HG02798 (cell line): ENCODE results near the gene ANO10.
"Not testable (repeated sequence)": the region's sequence is repeated elsewhere in the genome, so short reads cannot be mapped to it uniquely, and the experiment has no call there.

Source experiments
- ATAC-seq: cut with Tn5 transposase; IDR thresholded peaks from one replicate; pipeline ENCODE4 v1.9.1; 2021; ENCODE audit warnings: mild to moderate bottlenecking; ENCODE audit not compliant: unreplicated experiment, poor library complexity

The ANO10 gene

DNA sequence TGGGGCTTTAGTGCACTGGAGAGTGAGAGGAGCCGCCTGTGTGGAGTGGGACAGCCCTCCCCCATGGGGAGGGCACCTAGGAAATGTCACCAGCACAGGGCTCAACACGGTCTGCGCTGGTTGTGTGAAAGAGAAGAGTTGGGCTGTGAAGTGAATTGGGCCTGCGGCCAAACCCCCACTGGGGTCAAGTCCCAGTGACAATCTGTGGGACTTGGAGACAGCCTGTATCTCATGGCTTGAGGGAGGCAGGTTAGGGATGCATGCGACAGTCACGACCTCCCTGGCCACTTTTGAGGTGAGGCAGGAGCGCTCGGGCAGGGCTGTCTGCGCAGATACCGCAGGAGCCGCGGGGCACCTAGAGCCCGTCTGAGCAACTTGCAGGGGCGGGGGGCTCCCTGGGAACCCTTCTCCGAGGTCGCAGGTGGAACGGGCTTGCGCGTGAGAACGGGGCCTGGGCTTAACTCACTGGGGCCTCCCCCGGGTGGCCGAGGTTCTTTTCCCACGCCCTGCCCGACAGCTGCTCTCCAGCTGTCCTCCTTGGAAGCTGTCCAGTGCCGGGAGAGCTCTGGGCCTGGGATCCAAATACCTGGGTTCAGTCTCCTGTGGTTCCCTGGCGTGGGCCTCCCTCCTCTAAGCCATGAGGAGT lies 258.1 kb downstream of the ANO10 start:
- no peak for ATAC-seq

DNA sequence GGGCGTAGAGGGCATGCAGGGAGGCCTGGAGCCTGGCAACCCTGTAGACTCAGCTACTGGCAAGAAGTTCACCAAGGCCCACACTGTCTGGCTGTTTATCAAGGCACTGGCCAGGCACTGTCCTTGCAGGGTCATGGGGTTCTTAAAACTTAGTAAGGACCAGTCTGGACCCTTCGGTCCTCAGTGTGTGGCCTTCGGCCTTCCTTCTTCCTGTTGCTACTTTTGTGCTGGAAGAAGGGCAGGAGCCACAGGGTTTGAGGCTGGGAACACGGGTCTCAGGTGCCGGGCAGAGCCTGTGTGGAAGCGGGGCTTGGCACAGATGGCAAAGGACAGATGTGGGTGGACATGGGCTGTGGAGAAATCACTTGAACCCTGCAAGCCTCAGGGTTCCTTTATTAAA lies 258.9 kb downstream of the ANO10 start:
- ATAC-seq: no peak

DNA sequence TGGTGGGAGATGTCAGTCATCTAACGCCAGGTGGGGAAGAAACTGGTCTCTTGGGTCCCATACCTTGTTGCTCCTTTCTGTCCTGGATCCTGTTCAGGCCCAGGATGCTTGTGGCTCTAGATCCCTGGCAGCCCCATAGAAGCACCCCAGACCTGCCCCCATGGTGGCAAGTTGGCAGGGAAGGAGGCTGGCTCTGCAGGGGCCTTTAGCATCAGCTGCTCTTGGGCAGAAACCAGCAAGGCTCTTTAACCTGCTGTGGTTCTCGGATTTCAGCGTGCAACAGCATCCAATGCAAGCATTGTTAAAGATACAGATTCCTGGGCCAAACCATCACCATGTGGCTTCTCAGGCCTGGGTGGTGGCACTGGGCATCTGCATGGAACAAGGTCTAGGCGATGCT lies 259.6 kb downstream of the ANO10 start:
- ATAC-seq: no peak

DNA sequence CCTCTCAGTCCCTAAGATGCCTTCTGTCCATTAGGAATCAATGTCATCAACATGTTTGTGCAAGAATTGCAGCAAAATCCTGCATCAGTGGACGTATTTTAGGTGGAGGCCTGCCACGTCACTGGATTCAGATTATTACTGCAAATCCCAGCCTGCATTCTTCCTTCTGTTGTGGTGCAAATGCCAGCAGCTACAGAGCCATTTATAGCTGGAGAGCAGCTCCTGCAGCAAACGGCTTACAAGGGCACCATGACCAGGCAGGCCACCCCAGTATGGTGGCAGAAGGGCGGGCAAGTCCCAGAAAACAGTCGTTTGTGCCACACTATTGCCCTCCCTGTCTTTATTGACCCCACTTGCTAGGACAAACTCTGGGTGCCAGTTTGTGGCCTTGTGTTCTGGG lies 260.7 kb downstream of the ANO10 start:
- ATAC-seq: no peak

DNA sequence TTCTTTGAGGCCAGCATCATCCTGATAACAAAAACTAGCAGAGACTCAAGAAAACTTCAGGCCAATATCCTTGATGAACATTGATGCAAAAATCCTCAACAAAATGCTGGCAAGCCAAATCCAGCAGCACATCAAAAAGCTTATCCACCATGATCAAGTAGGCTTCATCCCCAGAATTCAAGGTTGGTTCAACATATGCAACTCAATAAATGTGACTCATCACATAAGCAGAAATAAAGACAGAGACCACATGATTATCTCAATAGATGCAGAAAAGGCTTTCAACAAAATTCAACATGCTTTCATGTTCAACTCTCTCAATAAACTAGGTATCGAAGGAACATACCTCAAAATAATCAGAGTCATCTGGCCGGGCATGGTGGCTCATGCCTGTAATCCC lies 265.8 kb downstream of the ANO10 start:
- not testable (repeated sequence) for ATAC-seq

DNA sequence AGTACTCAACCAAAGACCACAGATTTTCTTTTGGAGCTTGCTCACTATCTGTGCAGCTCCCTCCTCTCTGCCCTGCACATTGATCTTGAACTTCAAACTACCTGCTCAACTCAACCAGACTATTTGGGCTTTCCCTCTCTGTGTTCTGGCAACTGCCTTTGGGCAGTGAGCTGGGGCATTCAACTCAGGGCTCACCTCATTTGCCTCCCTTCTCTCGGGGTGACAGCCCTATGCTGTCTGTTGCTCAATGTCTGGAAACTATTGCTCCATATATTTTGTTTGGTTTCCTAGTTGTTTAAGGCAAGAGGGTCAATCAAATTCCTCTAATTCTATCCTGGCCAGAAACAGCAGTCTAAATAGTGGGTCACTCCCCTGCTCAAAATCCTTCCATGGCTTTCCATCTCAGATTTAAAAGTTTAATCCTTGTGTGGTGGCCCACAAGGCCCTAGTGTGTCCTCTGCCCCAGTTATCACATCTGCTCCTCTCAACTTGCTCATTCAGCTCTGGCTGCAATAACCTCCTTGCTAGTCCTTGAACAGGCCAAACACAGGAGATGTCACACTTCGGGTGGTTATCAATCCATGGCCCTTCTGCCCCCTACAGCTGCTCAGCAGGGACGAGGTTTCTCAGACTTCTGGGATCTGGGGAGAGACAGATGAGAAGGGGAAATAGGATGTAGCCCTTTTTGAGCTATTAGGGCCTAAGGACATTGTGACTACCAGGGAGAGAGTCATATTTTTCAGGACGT lies 267.7 kb downstream of the ANO10 start:
- no peak for ATAC-seq

DNA sequence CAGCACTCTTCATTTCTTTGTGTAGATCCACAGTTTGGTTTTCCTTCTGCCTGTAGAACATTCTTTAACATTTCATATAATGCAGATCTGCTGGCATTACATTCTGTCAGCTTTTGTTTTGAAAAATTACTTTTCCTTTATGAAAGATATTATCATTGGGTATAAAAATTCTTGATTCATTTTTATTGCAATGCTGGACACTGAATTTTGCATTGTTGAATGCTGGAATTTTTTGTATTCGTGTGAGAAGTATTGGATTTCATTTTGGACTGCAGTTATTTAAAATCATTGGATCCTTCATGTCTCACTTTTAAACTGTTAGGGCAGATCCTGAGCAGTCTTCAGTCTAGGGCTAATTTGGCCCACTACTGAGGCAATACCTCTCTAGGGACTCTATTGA lies 268.4 kb downstream of the ANO10 start:
- ATAC-seq: no peak

DNA sequence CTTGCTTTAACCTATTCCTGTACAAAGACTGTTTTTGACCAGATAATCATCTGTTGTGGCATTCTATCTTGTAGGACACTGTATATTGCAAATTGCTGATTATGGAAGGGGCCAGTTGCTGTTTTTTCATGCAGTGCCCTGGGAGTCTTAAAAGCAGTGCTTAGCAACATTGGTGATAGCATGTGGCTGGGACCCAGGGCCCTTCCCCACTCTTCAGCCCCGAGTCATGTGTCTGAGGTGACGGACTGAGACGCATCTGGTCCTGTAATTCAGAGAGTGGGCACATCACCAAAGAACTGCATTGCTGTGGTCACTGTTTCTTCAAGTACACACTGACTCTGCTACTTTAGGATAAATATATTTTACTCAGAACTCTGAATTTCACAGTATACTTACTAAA lies 272.1 kb downstream of the ANO10 start:
- no peak for ATAC-seq

DNA sequence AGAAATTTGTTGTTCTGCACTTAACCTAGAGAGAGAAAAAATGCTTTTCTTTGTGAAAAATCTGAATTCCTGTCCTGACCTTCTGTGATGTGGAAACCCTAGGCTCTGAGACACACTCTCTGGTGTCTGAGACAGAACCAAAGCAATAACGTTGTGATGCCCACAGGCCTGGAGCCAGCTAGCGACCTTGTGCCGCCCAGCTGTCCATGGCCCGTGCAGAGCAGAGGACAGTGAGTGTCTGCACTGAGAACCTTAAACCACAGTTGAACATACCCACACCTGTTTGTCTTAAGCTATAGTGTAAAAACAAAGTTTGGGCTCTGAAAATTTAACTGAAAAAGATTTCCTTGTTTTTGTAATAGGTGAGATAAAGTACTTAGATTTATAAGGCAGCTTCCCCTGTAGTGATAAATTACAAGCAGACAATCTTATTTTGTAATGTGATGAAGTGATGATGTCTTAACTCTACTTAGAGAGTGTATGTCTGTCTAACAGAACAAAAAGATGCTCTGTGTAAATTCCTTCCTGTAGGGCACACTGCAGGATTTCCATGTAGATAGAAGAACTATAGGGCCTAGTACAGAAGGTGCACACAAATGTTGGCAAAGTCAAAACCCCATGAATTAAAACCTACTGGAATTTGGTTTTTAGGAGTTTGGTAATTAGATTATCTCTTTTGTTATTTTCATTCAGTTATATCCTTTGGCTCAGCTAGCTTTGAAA lies 272.8 kb downstream of the ANO10 start:
- no peak for ATAC-seq

DNA sequence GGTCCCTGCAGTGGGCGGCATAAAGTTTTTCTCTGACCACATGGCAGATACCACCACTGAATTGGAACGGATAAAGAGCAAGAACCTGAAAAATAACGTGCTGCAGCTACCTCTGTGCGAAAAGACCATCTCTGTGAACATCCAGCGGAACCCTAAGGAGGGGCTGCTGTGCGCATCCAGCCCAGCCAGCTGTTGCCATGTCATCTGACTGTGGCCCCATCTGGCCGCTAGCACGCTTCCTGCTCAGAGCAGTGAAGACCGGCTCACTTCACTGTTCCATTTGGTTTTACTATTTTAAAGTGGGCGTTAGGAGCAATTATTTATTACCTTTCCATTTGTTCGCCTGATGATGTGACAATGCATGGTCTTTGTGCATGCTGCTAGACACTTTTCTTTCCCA lies 273.5 kb downstream of the ANO10 start:
- ATAC-seq: no peak

DNA sequence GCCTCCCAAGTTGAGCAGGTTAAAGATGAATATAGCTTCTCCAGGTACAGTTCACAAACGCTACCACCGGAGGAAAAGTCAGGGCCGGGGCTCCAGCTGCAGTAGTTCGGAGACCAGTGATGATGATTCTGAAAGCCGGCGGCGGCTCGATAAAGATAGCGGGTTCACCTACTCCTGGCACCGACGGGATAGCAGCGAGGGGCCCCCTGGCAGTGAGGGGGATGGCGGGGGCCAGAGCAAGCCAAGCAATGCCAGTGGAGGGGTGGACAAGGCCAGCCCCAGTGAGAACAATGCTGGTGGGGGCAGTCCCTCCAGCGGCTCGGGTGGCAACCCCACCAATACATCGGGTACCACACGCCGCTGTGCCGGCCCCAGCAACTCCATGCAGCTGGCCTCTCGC lies 274.0 kb downstream of the ANO10 start:
- ATAC-seq: no peak

DNA sequence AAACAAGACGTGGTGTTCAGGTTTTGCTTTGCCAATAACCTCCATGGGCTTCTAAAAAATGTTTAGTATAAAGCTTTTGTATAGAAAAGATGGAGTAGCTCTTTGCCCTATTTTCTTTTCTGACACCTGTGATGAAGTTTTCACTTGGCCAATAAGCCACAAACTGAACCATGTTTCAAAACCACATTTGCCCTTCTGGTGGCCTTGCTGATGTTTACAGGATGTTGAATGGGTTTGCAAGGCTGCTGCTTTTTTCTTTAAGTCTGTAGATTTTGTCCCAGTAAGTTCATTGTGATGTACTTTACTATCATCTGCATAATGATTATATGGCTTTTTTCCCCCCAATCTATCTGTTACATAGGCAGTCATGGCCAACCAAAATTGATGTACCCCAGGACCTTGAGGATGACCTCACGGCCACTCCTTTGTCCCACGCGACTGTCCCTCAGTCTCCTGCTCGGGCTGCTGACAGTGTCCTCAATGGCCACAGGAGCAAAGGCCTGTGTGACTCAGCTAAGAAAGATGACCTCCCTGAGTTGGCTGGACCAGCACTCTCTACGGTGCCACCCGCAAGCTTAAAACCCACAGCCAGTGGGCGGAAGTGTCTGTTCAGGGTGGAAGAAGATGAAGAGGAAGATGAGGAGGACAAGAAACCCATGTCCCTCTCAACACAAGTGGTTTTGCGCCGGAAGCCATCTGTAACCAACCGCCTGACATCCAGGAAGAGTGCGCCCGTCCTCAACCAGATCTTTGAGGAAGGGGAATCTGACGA lies 274.6 kb downstream of the ANO10 start:
- no peak for ATAC-seq

DNA sequence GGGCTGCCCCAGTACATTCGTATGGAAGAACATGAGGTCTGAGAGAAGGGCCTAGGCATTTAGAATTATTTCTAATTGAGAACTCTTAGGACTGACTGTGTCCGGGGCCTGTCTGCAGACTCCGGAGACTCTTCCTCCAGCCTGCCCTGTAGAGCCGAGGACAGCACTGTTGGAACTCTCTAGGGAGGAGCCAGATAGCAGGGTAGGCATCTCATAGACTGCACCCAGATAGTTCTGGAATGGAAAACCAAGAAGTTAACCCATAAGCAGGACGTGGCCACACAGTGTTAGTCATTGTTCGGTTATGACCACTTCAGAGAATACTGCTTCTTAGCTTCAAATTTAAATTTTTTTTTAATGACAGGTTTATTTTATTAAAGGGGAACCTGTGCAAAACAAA lies 275.9 kb downstream of the ANO10 start:
- no peak for ATAC-seq

DNA sequence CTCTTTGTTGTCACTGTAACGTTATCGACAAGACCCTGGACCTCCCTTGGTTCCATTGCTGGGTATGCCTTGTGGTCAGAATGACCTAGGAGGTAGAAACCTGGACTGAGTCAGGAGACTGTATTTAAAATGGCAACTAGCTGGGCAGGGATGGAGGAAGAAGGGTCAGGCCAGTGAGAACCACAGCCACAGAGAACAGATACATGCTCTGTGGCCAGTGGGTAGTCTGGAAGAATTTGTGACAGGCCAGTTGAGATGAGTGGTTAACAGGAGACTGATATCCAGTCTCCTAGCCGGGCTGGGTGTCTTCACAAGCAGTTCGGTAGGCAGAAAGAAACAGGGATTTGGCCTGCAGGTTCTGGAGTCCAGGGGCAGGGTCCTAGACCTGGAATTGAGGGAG lies 276.6 kb downstream of the ANO10 start:
- no peak for ATAC-seq

DNA sequence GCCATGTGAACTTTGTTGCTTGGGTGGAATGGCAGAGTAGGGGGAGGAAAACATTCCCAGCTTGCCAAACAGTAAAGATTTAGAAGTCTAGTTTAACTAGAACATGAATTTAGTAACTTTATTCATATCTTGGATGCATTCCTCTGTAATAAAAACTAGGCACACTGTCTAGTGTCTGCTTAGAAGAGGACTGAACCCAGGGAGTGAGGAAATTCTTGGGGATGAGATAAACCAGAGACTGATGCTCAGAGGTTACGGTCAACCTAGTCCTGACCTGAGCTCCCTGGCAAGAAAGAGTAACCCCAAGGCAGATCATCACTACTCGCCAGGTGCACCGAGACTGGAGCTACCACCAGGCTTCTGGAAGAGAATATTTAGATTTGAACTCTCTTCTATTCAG lies 277.3 kb downstream of the ANO10 start:
- no peak for ATAC-seq

DNA sequence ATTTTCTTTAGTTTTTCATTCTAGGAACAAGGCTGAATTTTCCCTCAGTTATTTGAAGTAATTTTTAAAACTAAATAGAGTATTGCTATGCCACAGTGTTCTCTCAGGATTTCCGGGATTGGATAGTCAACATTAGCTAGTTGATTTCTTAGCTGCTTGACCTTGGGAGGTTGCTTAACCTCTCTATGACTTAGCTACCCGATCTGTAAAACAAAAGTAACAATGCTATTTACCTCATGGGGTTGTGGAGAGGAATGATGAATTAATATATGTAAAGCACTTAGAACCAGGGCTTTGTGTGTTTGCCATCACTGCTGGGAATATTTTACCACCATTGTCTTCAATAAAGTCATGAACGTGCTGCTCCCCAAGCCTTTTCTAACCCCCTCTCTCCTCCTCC lies 278.0 kb downstream of the ANO10 start:
- ATAC-seq: no peak

DNA sequence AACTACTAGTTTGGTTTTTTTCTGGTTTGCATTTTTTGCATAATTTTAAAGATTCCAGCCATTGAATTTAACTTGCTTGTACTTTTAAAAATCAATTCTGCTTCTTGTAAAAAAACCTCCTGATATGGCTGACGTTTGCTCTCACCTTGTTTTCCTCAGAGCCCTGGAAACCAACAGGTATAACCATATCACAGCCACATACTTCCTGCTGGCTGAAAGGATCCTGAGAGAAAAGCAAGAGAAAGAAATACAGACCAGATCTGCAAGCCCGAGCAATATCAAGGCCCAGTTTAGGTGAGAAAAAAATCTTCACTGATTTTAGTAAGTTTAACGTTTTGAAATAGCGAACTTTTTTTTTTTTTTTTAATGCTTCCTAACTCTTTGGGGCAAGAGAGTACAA lies 278.6 kb downstream of the ANO10 start:
- no peak for ATAC-seq

DNA sequence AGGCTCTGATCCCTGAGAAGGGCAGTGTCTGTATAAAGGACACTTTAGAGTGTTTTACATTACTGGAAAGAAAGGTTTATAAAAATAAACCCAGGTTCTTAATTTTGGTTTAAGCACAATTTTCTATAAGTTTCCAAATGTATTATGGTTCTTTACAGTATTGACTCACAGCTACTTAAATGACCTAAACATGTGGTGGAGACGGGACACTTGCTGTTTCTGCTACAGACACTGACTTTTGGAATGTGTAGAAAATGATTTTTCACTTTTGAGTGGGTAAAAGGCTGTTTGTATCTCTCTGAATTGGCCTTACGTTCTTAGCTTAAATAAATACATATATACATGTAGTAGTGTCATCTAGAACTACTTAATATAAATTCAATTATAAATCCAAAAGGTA lies 280.0 kb downstream of the ANO10 start:
- no peak for ATAC-seq

DNA sequence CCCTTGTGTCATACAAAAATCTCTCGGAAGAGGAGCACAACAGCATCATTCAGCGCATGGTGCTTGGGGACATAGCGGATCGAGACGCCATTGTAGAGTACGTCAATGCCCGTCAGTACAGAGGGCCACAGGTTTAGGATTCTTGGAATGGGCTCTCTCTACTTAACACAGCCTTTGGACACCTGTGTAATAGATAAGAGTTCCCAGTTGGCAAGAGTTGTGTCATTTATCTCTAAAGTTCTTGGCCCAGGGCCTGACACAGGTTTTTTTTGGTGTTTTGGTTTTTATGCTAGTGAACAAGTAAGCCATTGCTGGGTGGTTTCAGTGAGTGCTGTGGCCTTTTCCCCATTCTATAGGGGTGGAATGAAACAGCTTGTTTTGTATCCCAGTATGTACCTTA lies 281.4 kb downstream of the ANO10 start:
- ATAC-seq: no peak

DNA sequence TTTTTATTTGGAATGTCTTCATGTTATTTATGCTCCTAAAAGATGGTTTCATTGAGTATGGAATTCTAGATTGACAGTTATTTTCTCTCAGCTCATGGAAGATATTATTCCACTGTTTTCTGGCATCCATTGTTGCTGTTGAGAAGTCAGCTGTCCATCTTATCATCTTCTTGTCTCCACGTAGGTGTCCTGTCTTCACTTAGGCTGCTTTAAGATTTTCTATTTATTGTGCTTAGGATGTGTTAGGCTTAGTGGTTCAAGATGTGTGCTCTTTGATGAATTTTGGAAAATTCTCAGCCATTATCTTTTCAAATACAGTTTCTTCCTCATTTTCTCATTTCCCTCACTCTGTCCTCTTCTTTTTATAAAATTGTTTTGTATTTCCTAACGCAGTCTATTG lies 283.5 kb downstream of the ANO10 start:
- ATAC-seq: no peak

DNA sequence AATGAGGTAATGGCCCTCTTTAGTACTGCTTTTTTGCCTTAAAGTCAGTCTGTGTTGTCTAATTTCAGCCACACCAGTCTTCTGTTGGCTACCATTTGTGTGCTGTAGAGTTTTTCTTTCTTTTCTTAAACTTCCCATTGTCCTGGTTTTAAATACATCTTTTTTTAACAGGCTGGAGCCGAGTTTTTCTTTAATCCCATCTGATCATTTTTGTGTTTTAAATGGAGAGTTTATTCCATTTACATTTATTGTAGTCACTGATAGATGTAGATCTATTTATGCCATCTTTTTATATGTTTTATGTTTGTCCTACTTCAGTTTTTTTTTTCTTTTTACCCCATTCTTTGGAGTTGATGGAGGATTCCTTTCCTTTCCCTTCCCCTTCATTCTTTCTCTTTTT lies 286.0 kb downstream of the ANO10 start:
- ATAC-seq: no peak
